ENCODE results near the gene SULT6B1.
"Not testable (repeated sequence)": the region's sequence is repeated elsewhere in the genome, so short reads cannot be mapped to it uniquely, and the experiment has no call there.

Gene SULT6B1, protein sequence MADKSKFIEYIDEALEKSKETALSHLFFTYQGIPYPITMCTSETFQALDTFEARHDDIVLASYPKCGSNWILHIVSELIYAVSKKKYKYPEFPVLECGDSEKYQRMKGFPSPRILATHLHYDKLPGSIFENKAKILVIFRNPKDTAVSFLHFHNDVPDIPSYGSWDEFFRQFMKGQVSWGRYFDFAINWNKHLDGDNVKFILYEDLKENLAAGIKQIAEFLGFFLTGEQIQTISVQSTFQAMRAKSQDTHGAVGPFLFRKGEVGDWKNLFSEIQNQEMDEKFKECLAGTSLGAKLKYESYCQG

GRCh38 chr2:37188570-37188969 lies at the start of gene SULT6B1:
TSS of gene SULT6B1 (minus strand) at chr2:37188670. CDS start at chr2:37188640, 30 bp downstream.
- DNase-seq: no peak

- no peak for DNase-seq
Measured at GRCh38 chr2:37232131-37232933, 43.9 kb upstream of the SULT6B1 start.

DNA sequence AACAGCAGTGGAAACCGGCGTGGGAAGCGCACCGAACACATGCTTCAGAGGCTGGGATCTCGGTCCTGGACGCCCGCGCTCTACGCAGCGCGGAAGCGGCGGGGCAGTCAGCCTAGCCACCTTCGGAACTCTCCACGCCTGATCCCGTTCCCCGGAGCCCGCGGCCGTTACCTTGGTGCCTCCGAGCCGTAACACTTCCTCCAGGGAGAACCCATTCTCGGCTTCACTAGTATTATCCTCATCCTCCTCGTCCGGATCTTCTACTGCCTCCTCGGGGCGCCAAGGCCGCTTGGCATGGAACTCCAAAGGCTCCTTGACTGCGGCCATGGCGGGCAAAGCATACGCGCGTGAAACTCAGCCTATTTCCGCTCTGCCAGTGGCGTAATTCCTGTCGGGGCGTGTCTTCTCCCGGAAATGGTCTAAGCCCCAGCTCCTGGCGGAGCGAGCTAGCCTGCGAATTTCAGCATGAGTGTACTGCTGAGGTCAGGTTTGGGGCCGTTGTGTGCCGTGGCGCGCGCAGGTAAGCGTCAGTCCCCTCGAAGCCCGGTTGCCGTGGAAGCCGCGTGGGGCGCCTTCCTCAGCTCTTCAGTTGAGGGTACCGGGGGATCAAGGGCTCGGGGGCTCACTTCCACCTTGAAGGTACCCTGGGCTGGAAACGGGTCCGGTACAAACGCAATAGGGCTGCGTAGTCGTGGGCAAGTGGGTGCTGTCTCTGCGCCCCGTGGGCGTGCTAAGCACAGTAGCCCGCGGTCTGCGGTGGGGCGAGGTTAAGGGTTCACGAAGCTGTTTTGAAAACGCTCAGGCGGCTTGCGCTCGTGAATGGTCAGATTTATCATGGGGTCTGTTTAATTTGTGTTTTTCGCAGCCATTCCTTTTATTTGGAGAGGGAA lies 43.0 kb upstream of the SULT6B1 start, which contains the start of the genes CEBPZ and NDUFAF7:
TSS of gene CEBPZ (minus strand) at position 356 of the 890 bp plus-strand sequence. CDS start at position 327, 29 bp downstream.
TSS of gene NDUFAF7 (plus strand) at position 418 of the 890 bp plus-strand sequence. CDS start at position 466, 48 bp downstream.
- DNase-seq: peak; percentile 79

DNA sequence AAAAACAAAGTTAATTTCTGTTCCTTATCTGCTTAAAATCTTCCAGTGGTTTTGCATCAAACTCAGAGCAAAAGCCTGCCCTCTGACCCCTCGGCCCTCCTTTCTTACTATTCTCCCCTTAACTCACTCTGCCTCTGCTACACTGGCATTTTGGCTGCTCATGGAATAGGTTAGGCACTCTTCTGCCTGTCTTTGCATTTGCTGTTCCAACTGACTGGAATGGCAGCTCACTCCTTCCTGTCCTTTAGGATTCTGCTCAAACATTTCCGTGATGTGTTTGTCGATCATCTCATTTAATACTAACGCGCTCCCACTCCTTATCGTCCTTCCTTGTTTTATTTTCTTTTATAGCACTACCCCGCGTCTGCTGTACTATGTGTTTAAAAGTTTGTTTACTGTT lies 42.1 kb upstream of the SULT6B1 start:
- DNase-seq: no peak

DNA sequence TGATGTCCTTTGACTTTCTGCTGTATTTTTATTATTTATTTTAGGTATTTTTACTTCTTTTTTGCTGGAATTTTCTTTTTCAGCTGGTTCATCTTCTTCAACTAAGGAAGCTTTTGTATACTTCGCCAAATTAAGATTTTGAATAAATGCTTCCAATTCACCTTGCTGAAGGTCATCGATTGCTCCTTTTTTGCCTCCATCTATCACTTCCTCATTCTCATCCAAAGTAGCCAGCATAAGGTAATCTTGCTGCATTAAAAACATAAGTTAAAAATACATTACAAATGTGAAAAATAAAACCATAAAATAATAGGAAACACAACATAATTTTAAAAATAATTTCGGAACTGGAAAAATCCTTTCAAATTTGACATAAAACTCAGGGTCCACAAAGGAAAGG lies 40.3 kb upstream of the SULT6B1 start:
- no peak for DNase-seq

GRCh38 chr2:37226863-37227262 lies 38.4 kb upstream of the SULT6B1 start:
- no peak for DNase-seq

GRCh38 chr2:37225129-37225528 lies 36.7 kb upstream of the SULT6B1 start:
- not testable (repeated sequence) for DNase-seq

- no peak for DNase-seq
Measured at GRCh38 chr2:37224063-37224462, 35.6 kb upstream of the SULT6B1 start.

DNA sequence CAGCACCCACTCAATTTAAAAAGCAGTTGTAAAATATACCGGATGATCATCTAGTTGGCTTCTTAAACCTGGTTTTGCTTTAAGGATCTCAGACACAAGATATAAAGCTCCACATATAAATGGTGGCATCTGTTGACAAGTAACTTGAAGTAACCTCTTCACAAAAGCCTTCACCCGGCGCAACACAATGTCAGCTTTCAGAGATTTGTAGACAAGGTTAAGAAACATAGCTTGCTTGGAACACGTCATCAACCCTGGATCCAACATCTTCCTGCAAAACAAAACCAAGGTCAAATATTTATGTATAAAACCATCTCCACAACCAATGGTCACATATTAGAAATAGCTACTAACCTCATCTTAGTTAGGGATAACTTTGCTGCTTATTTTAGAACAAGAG lies 34.7 kb upstream of the SULT6B1 start:
- no peak for DNase-seq

DNA sequence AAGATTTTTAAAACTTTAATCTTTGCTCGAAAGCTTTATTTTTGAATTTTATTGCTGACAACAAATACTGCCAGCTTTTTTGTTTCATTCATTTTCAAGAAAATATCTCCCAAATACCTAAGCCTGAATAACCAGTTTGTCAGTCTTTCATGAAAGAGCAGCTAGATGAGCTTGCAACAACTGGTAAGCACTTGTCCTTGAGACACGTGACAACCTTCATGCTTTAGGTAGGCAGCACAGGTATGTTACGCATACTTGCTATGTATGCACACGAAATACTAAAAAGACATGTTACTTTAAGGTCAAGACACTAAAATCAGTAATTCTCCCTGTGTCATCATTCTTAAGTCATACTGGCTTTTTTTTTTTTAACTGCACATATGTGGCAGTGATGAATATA lies 30.6 kb upstream of the SULT6B1 start:
- DNase-seq: no peak

- DNase-seq: no peak
Measured at GRCh38 chr2:37215250-37215649, 26.8 kb upstream of the SULT6B1 start.

DNA sequence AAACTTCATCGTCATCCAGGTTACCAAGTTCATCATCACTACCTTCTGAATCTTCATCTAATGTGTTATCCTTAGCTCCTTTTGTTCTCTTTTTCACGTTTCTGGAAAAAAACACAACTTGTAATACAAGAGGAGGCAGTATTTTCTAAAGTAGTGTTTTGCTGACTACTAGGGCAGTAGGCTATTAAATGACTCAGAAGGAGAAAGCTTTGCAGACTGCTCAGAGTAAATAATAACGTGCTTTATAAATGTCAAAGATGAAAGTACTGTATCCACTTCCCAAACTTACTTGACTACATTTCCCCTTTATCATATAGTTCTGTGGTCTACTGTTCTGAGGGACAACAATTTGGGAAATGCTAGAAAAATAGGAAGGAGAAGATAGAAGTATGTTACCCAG lies 23.5 kb upstream of the SULT6B1 start:
- DNase-seq: no peak

GRCh38 chr2:37211212-37211611 lies 22.7 kb upstream of the SULT6B1 start:
- DNase-seq: no peak

DNA sequence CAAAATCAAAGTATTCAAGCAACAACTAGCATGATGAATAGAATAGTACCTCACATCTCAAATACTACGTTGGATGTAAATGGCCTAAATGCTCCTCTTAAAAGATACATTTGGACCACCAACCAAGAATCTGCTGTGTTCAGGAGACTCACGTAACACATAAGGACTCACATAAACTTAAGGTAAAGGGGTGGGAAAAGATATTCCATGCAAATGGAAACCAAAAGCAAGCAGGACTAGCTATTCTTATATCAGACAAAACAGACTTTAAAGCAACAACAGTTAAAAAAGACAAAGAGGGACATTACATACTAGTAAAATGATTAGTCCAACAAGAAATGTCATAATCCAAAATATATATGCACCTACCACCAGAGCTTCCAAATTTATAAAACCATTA lies 18.3 kb upstream of the SULT6B1 start:
- not testable (repeated sequence) for DNase-seq

DNA sequence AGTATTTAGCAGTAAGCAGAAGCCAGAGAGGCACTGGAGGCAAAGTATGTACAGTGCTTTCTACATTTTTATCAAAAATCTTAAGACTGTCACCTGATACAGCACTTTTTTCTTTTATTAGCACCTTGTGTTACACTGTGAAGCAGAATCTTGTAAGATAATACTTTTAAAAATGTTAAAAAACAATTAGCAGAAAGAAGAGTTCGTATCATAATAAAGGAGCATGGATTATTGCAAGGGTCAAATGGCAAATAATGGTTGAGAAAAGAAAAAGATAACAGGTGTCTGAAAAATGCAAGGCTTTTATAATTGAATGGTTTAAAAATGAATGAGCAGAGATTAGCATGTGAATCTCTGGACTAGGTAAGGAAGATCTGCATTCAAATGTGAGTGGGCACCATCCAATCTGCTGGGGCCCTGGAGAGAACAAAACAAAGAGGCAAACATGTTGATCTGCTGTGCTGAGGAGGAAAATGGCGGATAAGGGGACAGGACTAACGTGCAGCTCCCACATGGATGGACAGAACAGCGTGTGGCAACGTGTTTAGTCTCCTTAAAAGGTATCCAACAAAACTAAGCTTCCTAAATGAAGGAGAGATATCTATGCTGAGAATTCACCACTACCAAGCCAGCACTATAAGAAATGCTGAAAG lies 17.3 kb upstream of the SULT6B1 start:
- DNase-seq: no peak

- not testable (repeated sequence) for DNase-seq
Measured at GRCh38 chr2:37205071-37205661, 16.7 kb upstream of the SULT6B1 start.

- DNase-seq: no peak
Measured at GRCh38 chr2:37203708-37204107, 15.2 kb upstream of the SULT6B1 start.

GRCh38 chr2:37201766-37202165 lies 13.3 kb upstream of the SULT6B1 start:
- no peak for DNase-seq

DNA sequence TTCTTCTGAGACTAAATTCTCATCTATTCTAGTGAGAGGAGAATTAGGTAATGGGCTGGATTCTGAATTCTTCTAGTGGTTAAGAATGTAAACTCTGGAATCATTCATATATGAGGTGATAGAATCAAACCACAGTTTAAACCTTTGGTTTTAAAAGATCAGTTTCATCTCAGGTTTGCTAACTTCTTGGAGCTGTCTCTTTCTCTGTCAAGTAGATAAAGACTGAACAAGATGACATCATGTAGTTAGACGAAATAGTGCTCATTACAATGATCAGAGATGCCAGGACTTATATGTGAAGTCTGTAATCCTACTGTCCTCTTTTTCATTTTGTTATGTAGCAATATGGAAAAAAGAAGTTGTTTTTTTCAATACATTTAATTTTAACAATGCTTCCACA lies 12.7 kb upstream of the SULT6B1 start:
- DNase-seq: no peak

- DNase-seq: no peak
Measured at GRCh38 chr2:37198681-37199065, 10.2 kb upstream of the SULT6B1 start.

GRCh38 chr2:37196320-37197195 lies 8.1 kb upstream of the SULT6B1 start, which contains the start of gene CEBPZOS:
TSS of gene CEBPZOS (plus strand) at chr2:37196496. CDS start at chr2:37199705, 3,209 bp downstream.
- peak; percentile 63 for DNase-seq

Measured in 8988T (cell line).